GM23248 (cell line): ENCODE measurements around the gene ADAM12.

Experiments
- EZH2 ChIP-seq: fragments of 200-600 bp; sonication (generic); IDR thresholded peaks from 2 replicates; pipeline ENCODE4 v1.6.1; 2018; ENCODE audit warnings: antibody characterized with exemption, mild to moderate bottlenecking; ENCODE audit not compliant: insufficient read depth, poor library complexity, severe bottlenecking
- EZH2phosphoT487 ChIP-seq: fragments of 200-600 bp; sonication (generic); IDR thresholded peaks from 2 replicates; pipeline ENCODE4 v1.6.1; 2018; ENCODE audit warnings: antibody characterized with exemption, moderate library complexity, mild to moderate bottlenecking, low read depth; ENCODE audit not compliant: insufficient read depth

- TF ChIP-seq EZH2phosphoT487 = no peak
- TF ChIP-seq EZH2 = no peak
Measured at GRCh38 chr10:126372396-126372795, 15.9 kb downstream of the ADAM12 start.
